ENCODE results near the gene TTN.

- TF ChIP-seq POLR2A (IDR thresholded peaks at IDR 0.05) (no peak), CTCF (IDR thresholded peaks at IDR 0.05) (peak; percentile 52 to 88 (median 67))
Observed at GRCh38 chr2:178700922-178701342, 106.3 kb downstream of the TTN start.
